IMR-90 (cell line): Measurements from ENCODE around the gene VKORC1L1. TPM values are rescaled to one million over a fixed set of nuclear protein-coding genes. Genes with fewer than 3 reads are reported as not detected.

Source experiments
- ATAC-seq: fragments of 200-7000 bp; cut with Tn5 transposase; 2 replicates; pipeline ENCODE4 v1.9.1; 2020; ENCODE audit warnings: low read depth, mild to moderate bottlenecking, moderate library complexity
- BruUV-seq: library from RNA; stranded (reverse); fragments of 400-500 nt; replicated peaks from 2 replicates; lab custom pipeline; 2021; lab: Mats Ljungman, UMichigan
- CTCF ChIA-PET: fragments of 300-600 bp; formaldehyde crosslinking; extraction: SDS; loops from one replicate; lab custom pipeline; 2021; ENCODE audit warnings: antibody characterized with exemption; lab: Yijun Ruan, JAX
- POLR2A ChIA-PET: fragments of 300-600 bp; sonication (Branson Sonifier 250); formaldehyde crosslinking; loops from one replicate; lab custom pipeline; 2022; ENCODE audit warnings: antibody characterized with exemption; ENCODE audit not compliant: unreplicated experiment; lab: Charles Lee
- DNase-seq: peaks from one replicate; pipeline ENCODE4 v3.0.0; 2013
- H2AFZ ChIP-seq: replicated peaks from 2 replicates; pipeline ENCODE3; 2013; ENCODE audit warnings: low read length, mild to moderate bottlenecking; ENCODE audit not compliant: poor library complexity
- H2AK5ac ChIP-seq: 2 replicates; pipeline ENCODE4 v1.6.1; 2013; ENCODE audit warnings: low read depth, low read length, inconsistent platforms
- H2AK9ac ChIP-seq: replicated peaks from 2 replicates; pipeline ENCODE3; 2013; ENCODE audit warnings: mild to moderate bottlenecking, low read depth, low read length, moderate library complexity; ENCODE audit not compliant: poor library complexity
- H2BK120ac ChIP-seq: 2 replicates; pipeline ENCODE4 v1.6.1; 2013; ENCODE audit warnings: low read depth, low read length, inconsistent platforms
- H2BK15ac ChIP-seq: 3 replicates; pipeline ENCODE4 v1.6.1; 2013; ENCODE audit warnings: low read depth, low read length, inconsistent platforms
- H2BK20ac ChIP-seq: 2 replicates; pipeline ENCODE4 v1.6.1; 2013; ENCODE audit warnings: low read depth, mild to moderate bottlenecking, inconsistent platforms, low read length, moderate library complexity
- H2BK5ac ChIP-seq: 2 replicates; pipeline ENCODE4 v1.6.1; 2013; ENCODE audit warnings: mild to moderate bottlenecking, low read depth, low read length, inconsistent platforms; ENCODE audit not compliant: poor library complexity, severe bottlenecking
- H3K14ac ChIP-seq: replicated peaks from 2 replicates; pipeline ENCODE4 v1.6.1; 2013; ENCODE audit warnings: low read depth, low read length, inconsistent platforms
- H3K18ac ChIP-seq: 2 replicates; pipeline ENCODE4 v1.6.1; 2013; ENCODE audit warnings: low read depth, low read length, control low read depth
- H3K23ac ChIP-seq: 2 replicates; pipeline ENCODE4 v1.6.1; 2013; ENCODE audit warnings: low read depth, low read length, inconsistent platforms
- H3K27ac ChIP-seq: 2 replicates; pipeline ENCODE4 v1.5.1; 2013; ENCODE audit warnings: mild to moderate bottlenecking, control low read depth, low read length; ENCODE audit not compliant: insufficient read depth
- H3K27me3 ChIP-seq: 2 replicates; pipeline ENCODE4 v1.6.1; 2013; ENCODE audit warnings: low read length; ENCODE audit not compliant: control insufficient read depth, insufficient read depth
- H3K36me3 ChIP-seq: 2 replicates; pipeline ENCODE4 v1.6.1; 2013; ENCODE audit warnings: low read length, mixed read lengths; ENCODE audit not compliant: control insufficient read depth, insufficient read depth
- H3K4ac ChIP-seq: 2 replicates; pipeline ENCODE4 v1.6.1; 2013; ENCODE audit warnings: low read depth, low read length, inconsistent platforms
- H3K4me1 ChIP-seq: 2 replicates; pipeline ENCODE4 v1.6.1; 2013; ENCODE audit warnings: low read length, mixed read lengths; ENCODE audit not compliant: control insufficient read depth, insufficient read depth
- H3K4me2 ChIP-seq: 2 replicates; pipeline ENCODE4 v1.6.1; 2013; ENCODE audit warnings: low read depth, mild to moderate bottlenecking, control low read depth, low read length, moderate library complexity
- H3K4me3 ChIP-seq: 2 replicates; pipeline ENCODE4 v1.5.1; 2013; ENCODE audit warnings: low read depth, mild to moderate bottlenecking, control low read depth, low read length, moderate library complexity; ENCODE audit not compliant: insufficient read depth
- H3K56ac ChIP-seq: 2 replicates; pipeline ENCODE4 v1.6.1; 2013; ENCODE audit warnings: low read length, inconsistent platforms; ENCODE audit not compliant: insufficient read depth; ENCODE audit errors: extremely low read depth
- H3K79me1 ChIP-seq, 2 experiments: 2 replicates each; pipeline ENCODE4 v1.6.1; 2013; ENCODE audit warnings: low read length in 2 of 2, inconsistent platforms in 1 of 2, low read depth in 1 of 2
- H3K9ac ChIP-seq: 2 replicates; pipeline ENCODE4 v1.6.1; 2013; ENCODE audit warnings: low read depth, low read length, control low read depth
- H3K9me1 ChIP-seq: 2 replicates; pipeline ENCODE4 v1.6.1; 2013; ENCODE audit warnings: low read length, inconsistent platforms; ENCODE audit not compliant: insufficient read depth
- H3K9me3 ChIP-seq: 2 replicates; pipeline ENCODE4 v1.6.1; 2013; ENCODE audit warnings: low read length; ENCODE audit not compliant: control insufficient read depth, insufficient read depth
- H4K20me1 ChIP-seq: 2 replicates; pipeline ENCODE4 v1.6.1; 2013; ENCODE audit warnings: low read length, inconsistent platforms; ENCODE audit not compliant: insufficient read depth
- H4K5ac ChIP-seq: 2 replicates; pipeline ENCODE4 v1.6.1; 2013; ENCODE audit warnings: mild to moderate bottlenecking, low read depth, low read length, control low read depth
- H4K8ac ChIP-seq, 2 experiments: 2 replicates each; pipeline ENCODE4 v1.6.1; 2013; ENCODE audit warnings: low read depth in 2 of 2, low read length in 2 of 2, control low read depth in 1 of 2, inconsistent platforms in 1 of 2
- H4K91ac ChIP-seq: 2 replicates; pipeline ENCODE4 v1.6.1; 2013; ENCODE audit warnings: low read depth, low read length, inconsistent platforms; ENCODE audit not compliant: insufficient read depth
- BHLHE40 ChIP-seq: fragments of 150-350 bp; IDR thresholded peaks from 2 replicates; pipeline ENCODE4 v1.6.1; 2016; ENCODE audit warnings: mild to moderate bottlenecking, low read depth, low read length
- CEBPB ChIP-seq: IDR thresholded peaks from 2 replicates; pipeline ENCODE4 v1.6.1; 2012; ENCODE audit warnings: low read depth, low read length, improper control_type of control experiment
- FOS ChIP-seq: fragments of 150-350 bp; IDR thresholded peaks from 2 replicates; pipeline ENCODE4 v1.6.1; 2016; ENCODE audit warnings: low read depth, low read length
- MAFK ChIP-seq: IDR thresholded peaks from 2 replicates; pipeline ENCODE4 v1.6.1; 2012; ENCODE audit warnings: low read depth, low read length, improper control_type of control experiment
- MAZ ChIP-seq: IDR thresholded peaks from 2 replicates; pipeline ENCODE4 v1.6.1; 2012; ENCODE audit warnings: low read depth, mild to moderate bottlenecking, low read length, improper control_type of control experiment, moderate library complexity, borderline replicate concordance
- NFE2L2 ChIP-seq: fragments of 150-350 bp; IDR thresholded peaks from 2 replicates; pipeline ENCODE4 v1.6.1; 2016; ENCODE audit warnings: low read depth, mild to moderate bottlenecking, low read length
- WGBS, 2 experiments: methylation state at CpG; one replicate each; pipeline versions ENCODE4 v1.1.5 to v1.1.7; 2013; ENCODE audit warnings: missing lambda C conversion rate in 2 of 2; ENCODE audit not compliant: insufficient read length in 1 of 2; ENCODE audit errors: extremely low coverage in 2 of 2; 5-methylcytosine and 5-hydroxymethylcytosine counted together
- dilution Hi-C: fragments of 300-500 bp; cut with HindIII; formaldehyde crosslinking; loops from one replicate; pipeline ENCODE4 v1.14.3; 2018; ENCODE audit warnings: low sequenced_read_pairs; ENCODE audit not compliant: unreplicated experiment
- in situ Hi-C: fragments of 300-500 bp; cut with MboI; formaldehyde crosslinking; loops from 3 replicates; pipeline ENCODE4 v1.14.3; 2019; ENCODE audit warnings: low sequenced_read_pairs, inconsistent platforms, mixed read lengths
- intact Hi-C: fragments of 100-400 bp; cut with micrococcal nuclease; formaldehyde crosslinking; loops from 2 replicates; pipeline ENCODE4 v1.10.0; 2022
- polyA plus RNA-seq, 3 experiments: library from polyadenylated mRNA; depleted of rRNA; stranded (reverse); fragments of >200 nt; gene quantifications; 2 replicates each; pipeline ENCODE4 v1.2.3, GENCODE V29; 2012; ENCODE audit warnings: low replicate concordance in 1 of 3
- total RNA-seq: library from RNA; depleted of rRNA; stranded (reverse); fragments of >200 nt; gene quantifications from 2 replicates; pipeline ENCODE4 v1.2.3, GENCODE V29; 2012
- TF ChIP-seq, protein P1 (sequence below): fragments of 150-350 bp; IDR thresholded peaks from 2 replicates; pipeline ENCODE4 v1.6.1; 2016; ENCODE audit warnings: low read depth, mild to moderate bottlenecking, low read length, moderate library complexity, borderline replicate concordance
- TF ChIP-seq, protein P2 (sequence below): fragments of 150-350 bp; IDR thresholded peaks from 2 replicates; pipeline ENCODE4 v1.6.1; 2017; ENCODE audit warnings: mild to moderate bottlenecking, antibody characterized with exemption, low read length, low read depth

The VKORC1L1 gene
- total and polyA plus RNA-seq, 2 of the 4 experiments (the other 2 are of a cell fraction) = 12.5 to 14.5 TPM

DNA sequence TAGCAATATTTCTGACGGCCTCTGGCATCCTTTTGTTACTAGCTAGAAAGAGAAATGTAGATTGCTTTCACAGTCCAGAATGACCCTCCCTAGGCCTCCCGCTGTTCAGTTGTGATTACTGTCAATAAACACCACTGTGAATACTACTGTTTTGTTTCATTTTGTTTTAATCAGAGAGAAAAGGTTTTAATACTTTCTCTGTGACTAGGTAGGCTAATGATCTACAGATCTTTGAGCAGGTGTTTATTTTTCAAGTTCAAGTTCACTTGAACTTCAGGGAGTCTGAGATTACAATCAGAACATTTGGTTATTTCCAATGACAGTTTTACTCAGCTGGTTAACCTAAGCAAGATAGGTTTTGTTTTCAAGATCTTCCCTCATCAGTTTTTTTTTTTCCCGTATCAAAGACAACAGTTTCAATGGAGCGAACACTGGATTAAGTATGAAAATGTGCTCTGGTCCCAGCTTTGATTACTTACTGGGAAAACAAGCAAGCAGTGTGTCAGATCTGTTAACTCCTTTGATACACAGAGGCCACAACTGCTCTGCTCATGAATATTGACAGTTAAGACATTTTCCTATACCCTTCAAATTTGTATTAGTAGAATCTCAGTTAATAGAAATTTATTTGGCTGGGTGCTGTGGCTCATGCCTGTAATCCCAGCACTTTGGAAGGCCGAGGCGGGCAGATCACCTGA lies 34.8 kb downstream of the VKORC1L1 start:
- no peak overlapping the region for H4K5ac ChIP-seq
- no peak overlapping the region for H3K27ac ChIP-seq
- no TSS peak for BruUV-seq
- TF ChIP-seq NFE2L2 (no peak), MAFK (no peak), BHLHE40 (no peak), FOS (no peak), MAZ (no peak), CEBPB (no peak)
- TF ChIP-seq, protein P1, sequence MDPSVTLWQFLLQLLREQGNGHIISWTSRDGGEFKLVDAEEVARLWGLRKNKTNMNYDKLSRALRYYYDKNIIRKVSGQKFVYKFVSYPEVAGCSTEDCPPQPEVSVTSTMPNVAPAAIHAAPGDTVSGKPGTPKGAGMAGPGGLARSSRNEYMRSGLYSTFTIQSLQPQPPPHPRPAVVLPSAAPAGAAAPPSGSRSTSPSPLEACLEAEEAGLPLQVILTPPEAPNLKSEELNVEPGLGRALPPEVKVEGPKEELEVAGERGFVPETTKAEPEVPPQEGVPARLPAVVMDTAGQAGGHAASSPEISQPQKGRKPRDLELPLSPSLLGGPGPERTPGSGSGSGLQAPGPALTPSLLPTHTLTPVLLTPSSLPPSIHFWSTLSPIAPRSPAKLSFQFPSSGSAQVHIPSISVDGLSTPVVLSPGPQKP = no peak
- TF ChIP-seq, protein P2, sequence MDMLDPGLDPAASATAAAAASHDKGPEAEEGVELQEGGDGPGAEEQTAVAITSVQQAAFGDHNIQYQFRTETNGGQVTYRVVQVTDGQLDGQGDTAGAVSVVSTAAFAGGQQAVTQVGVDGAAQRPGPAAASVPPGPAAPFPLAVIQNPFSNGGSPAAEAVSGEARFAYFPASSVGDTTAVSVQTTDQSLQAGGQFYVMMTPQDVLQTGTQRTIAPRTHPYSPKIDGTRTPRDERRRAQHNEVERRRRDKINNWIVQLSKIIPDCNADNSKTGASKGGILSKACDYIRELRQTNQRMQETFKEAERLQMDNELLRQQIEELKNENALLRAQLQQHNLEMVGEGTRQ = no peak
- no peak overlapping the region for H3K56ac ChIP-seq
- H3K23ac ChIP-seq = no peak overlapping the region
- no peak overlapping the region for H2BK15ac ChIP-seq
- no peak overlapping the region for H3K4me2 ChIP-seq
- H2BK5ac ChIP-seq = no peak overlapping the region
- no peak overlapping the region for H4K8ac ChIP-seq
- H3K4me3 ChIP-seq = no peak overlapping the region
- DNase-seq = no peak
- H2BK20ac ChIP-seq = no peak overlapping the region
- no peaks in the 10 kb centered on the region for H3K27me3 ChIP-seq
- peaks cover 3% of the 10 kb centered on the region for H3K4me1 ChIP-seq
- H3K9me3 ChIP-seq = peaks cover 2% of the 10 kb centered on the region; the same call in 1 of the 2 replicates
- no peak overlapping the region for H2AK5ac ChIP-seq
- CTCF ChIA-PET = interaction anchor here (0.6 kb wide), 1 partner anchor 24 kb away, joined by 3 read pairs; no protein-coding TSS in a partner anchor
- H2AFZ ChIP-seq = no peak overlapping the region
- no peak overlapping the region for H3K18ac ChIP-seq
- peaks cover 14% of the 10 kb centered on the region; the same call in 1 of the 2 replicates for H4K20me1 ChIP-seq
- POLR2A ChIA-PET = no interaction called here
- intact Hi-C loops = no loop called here
- in situ Hi-C loops = no loop called here
- no peak for ATAC-seq
- H3K79me1 ChIP-seq = peaks cover 31 to 51% of the 10 kb centered on the region in 2 experiments
- peaks cover 5% of the 10 kb centered on the region for H3K9me1 ChIP-seq
- no peak overlapping the region for H2BK120ac ChIP-seq
- dilution Hi-C loops = no loop called here
- no peak overlapping the region for H3K4ac ChIP-seq
- H4K91ac ChIP-seq = no peak overlapping the region
- no peak overlapping the region for H3K14ac ChIP-seq
- no peak overlapping the region for H2AK9ac ChIP-seq
- no peaks in the 10 kb centered on the region; the same call in 1 of the 2 replicates for H3K36me3 ChIP-seq
- WGBS, 2 experiments = no CpG with 5 or more reads among the region's 6 CpGs
- H3K9ac ChIP-seq = no peak overlapping the region
